Myocyte (in vitro differentiated cells): ENCODE measurements around the gene LIPC. TPM values are rescaled to one million over a fixed set of nuclear protein-coding genes. Genes with fewer than 3 reads are reported as not detected.

Experiments used
- DNase-seq: peaks from one replicate; pipeline ENCODE4 v3.0.0-alpha.2; 2012; ENCODE audit warnings: low read depth
- total RNA-seq: library from RNA; depleted of rRNA; stranded (reverse); fragments of >200 nt; gene quantifications from 2 replicates; pipeline ENCODE4 v1.2.3, GENCODE V29; 2014

The LIPC gene
- total RNA-seq, 1 donor from 2014 or later: 1.0 TPM

GRCh38 chr15:58453931-58454793 lies 22.4 kb downstream of the LIPC start:
- peak; percentile 97 for DNase-seq

- DNase-seq: no peak
These were observed 23.2 kb downstream of the LIPC start for GRCh38 chr15:58454950-58455401.

- DNase-seq: no peak
These were observed 25.7 kb downstream of the LIPC start for GRCh38 chr15:58457466-58457965.

GRCh38 chr15:58458076-58458475 lies 26.3 kb downstream of the LIPC start:
- peak; percentile 70 for DNase-seq

GRCh38 chr15:58459045-58459444 lies 27.3 kb downstream of the LIPC start:
- DNase-seq: peak; percentile 57

- DNase-seq: peak; percentile 99
These were observed 27.8 kb downstream of the LIPC start for GRCh38 chr15:58459560-58459959.

GRCh38 chr15:58460116-58460790 lies 28.5 kb downstream of the LIPC start:
- no peak for DNase-seq

GRCh38 chr15:58460872-58461271 lies 29.1 kb downstream of the LIPC start:
- no peak for DNase-seq

- no peak for DNase-seq
These were observed 30.8 kb downstream of the LIPC start for GRCh38 chr15:58462547-58462946.

GRCh38 chr15:58462973-58463663 lies 31.3 kb downstream of the LIPC start:
- no peak for DNase-seq

- peak; percentile 76 for DNase-seq
These were observed 32.2 kb downstream of the LIPC start for GRCh38 chr15:58463815-58464650.

GRCh38 chr15:58465070-58465469 lies 33.3 kb downstream of the LIPC start:
- DNase-seq: no peak

- no peak for DNase-seq
These were observed 34.2 kb downstream of the LIPC start for GRCh38 chr15:58465866-58466517.

- no peak for DNase-seq
These were observed 34.8 kb downstream of the LIPC start for GRCh38 chr15:58466566-58466965.

GRCh38 chr15:58467121-58467721 lies 35.4 kb downstream of the LIPC start:
- no peak for DNase-seq

- DNase-seq: no peak
These were observed 36.1 kb downstream of the LIPC start for GRCh38 chr15:58467722-58468423.

- DNase-seq: peak; percentile 97
These were observed 37.9 kb downstream of the LIPC start for GRCh38 chr15:58469432-58470353.

GRCh38 chr15:58471348-58471747 lies 39.6 kb downstream of the LIPC start:
- DNase-seq: no peak
